AG04450 (cell line): ENCODE data around the gene LIPT1. TPM values are rescaled to one million over a fixed set of nuclear protein-coding genes. Genes with fewer than 3 reads are reported as not detected.

Source experiments
- CTCF ChIA-PET: fragments of 300-600, 350-600 bp; formaldehyde crosslinking; extraction: SDS; loops from one replicate; lab custom pipeline; 2022; ENCODE audit warnings: antibody characterized with exemption, inconsistent platforms; lab: Charles Lee
- POLR2A ChIA-PET: fragments of 350-600 bp; formaldehyde crosslinking; extraction: SDS; loops from one replicate; lab custom pipeline; 2021; ENCODE audit warnings: antibody characterized with exemption, inconsistent platforms; lab: Yijun Ruan, JAX
- DNase-seq: peaks from one replicate; pipeline ENCODE4 v3.0.0-alpha.2; 2011; ENCODE audit warnings: low read depth, low spot score
- H3K27ac ChIP-seq: one replicate; pipeline ENCODE4 v1.5.1; 2012; ENCODE audit warnings: low read depth, low read length, control low read depth
- H3K27me3 ChIP-seq: one replicate; pipeline ENCODE4 v1.6.0; 2012; ENCODE audit warnings: low read length; ENCODE audit not compliant: control insufficient read depth, insufficient read depth
- H3K4me3 ChIP-seq: 2 replicates; pipeline ENCODE4 v1.5.1; 2011; ENCODE audit warnings: mild to moderate bottlenecking, low read depth, low read length, control low read depth
- H3K9me3 ChIP-seq: 2 replicates; pipeline ENCODE4 v1.5.1; 2012; ENCODE audit warnings: low read length; ENCODE audit not compliant: control insufficient read depth, insufficient read depth
- polyA plus RNA-seq: library from polyadenylated mRNA; depleted of rRNA; stranded (reverse); fragments of >200 nt; gene quantifications from 2 replicates; pipeline ENCODE4 v1.2.3, GENCODE V29; 2011; rRNA removed
- small RNA-seq: library from RNA; depleted of rRNA; stranded (forward); fragments of <200 nt; gene quantifications from one replicate; pipeline ENCODE3, GENCODE V24; 2012; ENCODE audit warnings: low read depth; ENCODE audit not compliant: insufficient read length
- TF ChIP-seq, protein P1 (sequence below): IDR thresholded peaks from 2 replicates; pipeline ENCODE4 v1.5.1; 2011; ENCODE audit warnings: low read depth, low read length, control low read depth, inconsistent platforms

LIPT1 gene
- polyA plus RNA-seq, 1 experiment: 7.3 TPM

DNA sequence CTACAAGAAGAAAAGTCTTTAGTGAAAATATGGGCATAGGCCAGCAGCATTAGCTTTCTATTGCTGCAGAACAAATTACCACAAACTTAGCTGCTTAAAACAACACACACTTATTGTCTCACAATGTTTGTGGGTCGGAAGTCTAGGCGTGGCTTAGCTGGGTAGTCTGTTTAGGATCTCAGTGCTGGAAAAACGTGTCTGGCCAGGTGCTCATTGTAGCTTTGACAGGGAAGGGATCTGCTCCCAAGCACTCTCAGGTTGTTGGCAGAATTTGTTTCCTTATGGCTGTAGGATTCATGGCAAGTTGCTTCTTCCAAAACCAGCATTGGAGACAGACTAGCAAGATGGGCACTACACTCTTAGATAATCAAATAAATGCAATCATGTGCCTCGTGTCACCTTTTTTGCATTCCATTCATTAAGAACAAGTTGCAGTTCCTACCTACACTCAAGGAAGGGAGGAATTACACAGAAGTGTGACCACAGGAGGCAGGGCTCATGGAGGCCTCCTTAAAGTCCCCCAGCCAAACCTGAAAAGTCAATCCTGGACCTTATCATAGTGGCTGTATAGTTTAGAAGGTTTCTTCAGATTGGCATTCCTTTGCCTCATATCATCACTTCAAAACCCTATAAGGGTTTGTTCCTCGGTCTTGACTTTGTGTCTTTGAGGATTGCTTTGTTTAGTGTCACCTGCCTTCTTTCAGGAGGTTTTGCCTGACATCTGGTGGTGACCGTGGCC, 43.5 kb downstream of the LIPT1 start:
- TF ChIP-seq, protein P1, sequence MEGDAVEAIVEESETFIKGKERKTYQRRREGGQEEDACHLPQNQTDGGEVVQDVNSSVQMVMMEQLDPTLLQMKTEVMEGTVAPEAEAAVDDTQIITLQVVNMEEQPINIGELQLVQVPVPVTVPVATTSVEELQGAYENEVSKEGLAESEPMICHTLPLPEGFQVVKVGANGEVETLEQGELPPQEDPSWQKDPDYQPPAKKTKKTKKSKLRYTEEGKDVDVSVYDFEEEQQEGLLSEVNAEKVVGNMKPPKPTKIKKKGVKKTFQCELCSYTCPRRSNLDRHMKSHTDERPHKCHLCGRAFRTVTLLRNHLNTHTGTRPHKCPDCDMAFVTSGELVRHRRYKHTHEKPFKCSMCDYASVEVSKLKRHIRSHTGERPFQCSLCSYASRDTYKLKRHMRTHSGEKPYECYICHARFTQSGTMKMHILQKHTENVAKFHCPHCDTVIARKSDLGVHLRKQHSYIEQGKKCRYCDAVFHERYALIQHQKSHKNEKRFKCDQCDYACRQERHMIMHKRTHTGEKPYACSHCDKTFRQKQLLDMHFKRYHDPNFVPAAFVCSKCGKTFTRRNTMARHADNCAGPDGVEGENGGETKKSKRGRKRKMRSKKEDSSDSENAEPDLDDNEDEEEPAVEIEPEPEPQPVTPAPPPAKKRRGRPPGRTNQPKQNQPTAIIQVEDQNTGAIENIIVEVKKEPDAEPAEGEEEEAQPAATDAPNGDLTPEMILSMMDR: no peak
- CTCF ChIA-PET: no interaction called here
- POLR2A ChIA-PET: no interaction called here
- DNase-seq: no peak
- Histone ChIP-seq H3K9me3 (no peaks in the 10 kb centered on the region), H3K27me3 (no peaks in the 10 kb centered on the region), H3K27ac (no peak overlapping the region), H3K4me3 (no peak overlapping the region)

DNA sequence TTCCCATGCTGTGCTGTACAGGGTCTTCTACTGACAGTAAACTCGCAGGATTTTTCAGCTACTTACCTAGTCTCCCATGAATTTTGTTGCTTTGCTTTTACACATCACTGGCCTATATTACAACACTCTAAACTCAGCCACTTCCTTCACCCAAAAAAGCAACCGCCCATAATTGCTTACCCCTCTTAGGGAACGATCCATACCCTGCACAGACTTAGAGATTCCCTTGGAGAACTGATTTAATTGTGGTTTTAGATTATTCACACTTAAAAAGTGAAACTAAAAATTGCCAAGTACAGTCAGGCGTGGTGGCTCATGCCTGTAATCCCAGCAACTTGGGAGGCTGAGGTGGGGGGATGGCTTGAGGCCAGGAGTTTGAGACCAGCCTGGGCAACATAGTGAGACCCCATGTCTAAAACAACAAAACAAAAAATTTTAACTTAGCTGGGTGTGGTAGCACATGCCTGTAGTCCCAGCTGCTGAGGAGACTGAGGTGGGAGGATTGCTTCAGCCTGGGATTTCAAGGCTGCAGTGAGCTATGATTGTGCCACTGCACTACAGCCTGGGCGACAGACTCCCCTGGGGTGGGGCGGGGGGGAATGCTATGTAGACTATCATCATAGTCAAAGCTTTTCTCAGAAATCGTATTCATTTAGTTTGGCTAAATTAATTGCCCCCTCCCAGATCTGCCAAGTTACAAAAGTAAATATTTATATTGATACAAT, 45.5 kb downstream of the LIPT1 start:
- no peak for DNase-seq
- TF ChIP-seq, protein P1: no peak
- POLR2A ChIA-PET: interaction anchor here (0.6 kb wide), 1 partner anchor 36 kb away, joined by 5 read pairs; no protein-coding TSS in a partner anchor
- no peak overlapping the region for H3K4me3 ChIP-seq
- no peak overlapping the region for H3K27ac ChIP-seq
- H3K27me3 ChIP-seq: no peaks in the 10 kb centered on the region
- CTCF ChIA-PET: interaction anchor here (0.6 kb wide), 2 partner anchors 26 to 288 kb away, joined by 3 read pairs; no protein-coding TSS in a partner anchor
- peaks cover under 1% of the 10 kb centered on the region; the same call in 1 of the 2 replicates for H3K9me3 ChIP-seq

DNA sequence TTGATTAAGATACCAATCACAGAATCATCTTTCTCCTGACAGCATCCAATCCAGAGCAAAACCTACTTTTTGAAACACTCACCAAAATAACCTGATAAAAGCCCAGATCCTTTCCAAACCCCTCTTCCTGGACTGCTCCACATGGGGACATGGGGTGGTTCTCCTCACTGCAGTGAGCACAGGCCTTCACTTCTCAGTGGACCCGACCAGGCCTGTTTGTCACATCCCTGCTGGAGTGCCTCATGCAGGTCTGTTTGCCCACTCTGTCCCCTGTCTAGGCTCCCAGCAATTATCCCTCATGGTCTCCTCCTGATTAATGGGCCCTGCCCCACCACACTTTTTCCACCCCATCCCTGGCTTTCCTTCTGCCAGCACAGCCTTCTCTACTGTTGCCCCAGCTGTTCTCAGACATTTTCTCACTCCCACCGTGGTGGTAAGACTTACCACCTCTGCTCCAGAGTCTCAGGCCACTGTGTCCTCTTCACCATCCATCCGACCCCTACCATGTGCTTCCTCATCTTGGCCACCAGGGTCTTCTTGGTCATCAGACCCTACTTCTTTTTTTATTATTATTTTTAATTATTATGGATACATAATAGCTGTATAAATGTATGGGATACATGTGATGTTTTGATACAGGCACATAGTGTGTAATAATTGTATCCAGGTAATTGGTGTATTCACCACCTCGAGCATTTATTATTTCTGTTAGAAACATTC, 47.4 kb downstream of the LIPT1 start:
- POLR2A ChIA-PET: no interaction called here

DNA sequence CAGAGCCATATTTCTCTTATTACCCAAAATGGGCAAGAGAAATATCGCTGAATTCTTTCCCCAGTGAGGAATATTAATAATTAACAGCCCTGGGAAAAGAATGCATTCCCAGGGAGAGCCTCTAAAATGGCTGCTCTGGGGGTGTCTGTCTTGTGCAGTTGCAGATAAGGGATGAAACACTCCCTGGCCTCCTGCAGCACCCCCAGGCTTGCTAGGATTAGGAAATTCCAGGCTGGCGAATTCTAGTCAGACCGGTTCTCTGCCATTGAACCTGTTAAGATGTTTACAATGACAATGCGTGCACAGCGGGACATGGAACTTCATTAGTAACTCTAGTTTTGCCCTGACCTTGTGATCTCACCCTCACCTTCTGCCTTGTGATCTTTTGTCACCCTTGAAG, 50.7 kb downstream of the LIPT1 start:
- POLR2A ChIA-PET: no interaction called here
- TF ChIP-seq, protein P1: no peak
- H3K9me3 ChIP-seq: peaks cover 5% of the 10 kb centered on the region; the same call in 1 of the 2 replicates
- H3K27me3 ChIP-seq: no peaks in the 10 kb centered on the region
- no peak overlapping the region for H3K4me3 ChIP-seq
- no peak overlapping the region for H3K27ac ChIP-seq
- CTCF ChIA-PET: no interaction called here
- no peak for DNase-seq

More for the DNA sequence above, 47.4 kb downstream of the LIPT1 start:
- CTCF ChIA-PET: no interaction called here
- Histone ChIP-seq H3K4me3 (no peak overlapping the region), H3K27me3 (no peaks in the 10 kb centered on the region), H3K27ac (no peak overlapping the region), H3K9me3 (peaks cover 5% of the 10 kb centered on the region; the same call in 1 of the 2 replicates)
- DNase-seq: no peak
- TF ChIP-seq, protein P1: peak; percentile 20; the same call in 1 of the 2 replicates

Small RNA genes within 50 kb of the gene (small RNA-seq; reads per million reads assigned to genes)
- not detected for gene AC092587.1

Other genes with a start within 250 kb of the LIPT1 start
- gene CRACDL, start 218.7 kb upstream of the LIPT1 start, polyA plus RNA-seq: not detected in 2 replicates
- gene C2orf15, start 13.3 kb upstream of the LIPT1 start, polyA plus RNA-seq: 0.14 TPM in 1 of 2 replicates, not detected in the other
- 1.4 and 1.8 TPM in 2 replicates for gene TSGA10, start within 50 bp of the LIPT1 start, polyA plus RNA-seq
- gene MITD1, start 26.1 kb downstream of the LIPT1 start, polyA plus RNA-seq: 19.2 and 27.2 TPM in 2 replicates
- gene MRPL30, start 26.2 kb downstream of the LIPT1 start, polyA plus RNA-seq: 29.9 and 38.3 TPM in 2 replicates
- gene LYG2, start 100.7 kb downstream of the LIPT1 start, polyA plus RNA-seq: not detected in 2 replicates
- gene LYG1, start 146.2 kb downstream of the LIPT1 start, polyA plus RNA-seq: 0.52 and 0.86 TPM in 2 replicates
- gene TXNDC9, start 181.4 kb downstream of the LIPT1 start, polyA plus RNA-seq: 42.2 and 59.7 TPM in 2 replicates
- gene EIF5B, start 182.4 kb downstream of the LIPT1 start, polyA plus RNA-seq: 18.7 and 25.2 TPM in 2 replicates